Measurements from ENCODE around the gene HOXA6.

HOXA6 gene

GRCh38 chr7:27149842-27150567 lies 2.4 kb upstream of the HOXA6 start:
- no peak for DNase-seq (ENCODE audit: low spot score)

DNA sequence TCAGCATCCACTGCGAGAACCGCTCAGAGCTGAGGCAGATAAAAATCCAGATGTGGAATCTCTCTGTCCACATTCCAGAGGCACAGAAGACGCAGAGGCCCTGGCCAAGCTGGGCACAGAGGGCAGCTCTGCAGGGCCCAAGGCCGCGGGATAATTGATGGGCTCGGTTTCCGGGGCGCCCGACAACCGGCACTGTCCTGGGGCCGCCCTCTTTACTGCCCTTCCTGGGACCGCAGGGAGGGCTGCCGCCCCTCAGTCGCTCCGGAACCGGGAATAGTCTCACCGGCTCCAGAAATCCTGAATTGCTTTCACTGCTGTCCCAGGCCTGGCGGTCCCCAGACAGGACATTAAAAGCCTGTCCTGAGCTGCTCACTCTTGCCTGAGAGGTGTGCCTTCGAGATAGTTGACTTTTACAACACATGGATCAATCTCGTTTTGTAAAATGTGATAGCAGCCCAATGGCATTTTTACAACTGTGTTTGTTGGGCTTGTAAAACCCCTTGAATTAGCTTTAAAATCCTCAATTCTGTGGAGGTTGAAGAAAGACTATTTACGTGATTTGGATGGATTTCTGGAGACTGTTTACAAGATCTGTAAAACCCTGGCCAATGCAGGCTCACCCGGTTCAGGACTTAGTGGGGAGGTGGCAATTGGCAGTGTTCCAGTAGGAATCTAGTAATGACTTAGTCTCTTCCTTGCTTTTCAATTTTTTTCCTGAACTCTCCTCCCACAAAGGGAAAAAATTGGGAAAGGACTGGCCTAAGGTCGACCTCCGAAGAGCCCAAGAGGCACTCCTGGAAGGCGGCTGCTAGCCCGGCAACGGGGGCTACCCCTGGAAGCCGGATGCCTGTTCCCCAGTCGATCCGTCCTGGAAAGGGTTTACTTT lies 1.4 kb upstream of the HOXA6 start:
- DNase-seq (ENCODE audit: low spot score), result no peak

GRCh38 chr7:27148031-27148755 lies 619 bp upstream of the HOXA6 start:
- DNase-seq (ENCODE audit: low spot score), result peak; percentile 79

DNA sequence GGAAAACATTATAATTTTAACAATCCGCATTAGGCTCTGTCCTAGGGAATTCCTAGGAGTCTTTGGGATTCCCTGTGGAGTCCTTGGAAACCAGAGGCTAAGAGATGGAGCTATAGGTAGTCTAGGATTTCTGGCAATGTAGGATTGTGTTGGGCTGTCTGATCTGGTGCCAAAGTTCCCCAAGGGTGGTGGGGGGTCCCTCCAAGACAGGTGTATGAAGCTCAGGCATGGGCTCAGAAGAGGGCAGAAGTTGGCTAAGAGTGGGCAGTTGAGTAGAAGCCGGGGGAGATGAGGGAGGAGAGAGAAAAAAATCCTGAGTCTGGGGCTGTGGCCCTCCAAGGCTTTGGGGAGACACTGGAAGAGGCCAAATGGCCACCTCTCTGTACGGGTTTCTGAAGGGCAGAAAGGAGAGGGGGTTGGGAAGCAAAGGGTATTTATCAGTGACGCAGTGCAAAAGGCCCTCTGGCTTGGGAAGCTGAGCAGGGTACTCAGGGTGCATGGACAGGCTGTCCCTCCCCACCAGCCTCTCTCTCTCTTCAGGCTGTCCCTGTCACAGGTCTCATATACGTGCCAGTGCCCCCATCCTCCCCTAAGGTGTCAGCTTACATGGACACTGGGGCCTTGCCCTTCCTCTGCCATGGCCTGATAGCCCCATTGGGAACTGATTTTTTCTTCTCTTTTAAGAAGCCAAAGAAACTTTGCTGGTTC lies 929 bp downstream of the HOXA6 start:
- DNase-seq (ENCODE audit: low spot score), result no peak

- DNase-seq (ENCODE audit: low spot score), result no peak
Observed at GRCh38 chr7:27145914-27146412, 1.6 kb downstream of the HOXA6 start.

GRCh38 chr7:27145165-27145913 lies 2.2 kb downstream of the HOXA6 start:
- no peak for DNase-seq (ENCODE audit: low spot score)

DNA sequence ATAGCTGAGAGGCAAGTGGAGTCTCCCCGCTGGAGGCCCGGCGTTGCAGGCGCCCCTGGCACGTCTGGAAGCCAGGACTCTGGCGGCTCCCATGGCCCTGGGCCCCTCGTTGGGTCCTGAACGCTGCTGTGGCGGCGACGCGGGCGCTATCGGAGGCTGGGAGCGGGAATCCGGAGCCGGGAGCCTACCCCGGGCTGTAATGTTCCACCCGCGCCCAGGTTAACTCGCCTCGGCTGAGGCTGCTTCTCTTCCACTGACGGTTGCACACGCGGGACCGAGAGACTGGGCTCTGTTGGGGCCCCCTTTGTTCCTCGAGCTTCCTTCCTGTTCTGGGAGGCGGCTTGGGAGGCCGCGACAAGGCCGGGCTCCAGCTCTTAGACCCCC lies 2.8 kb downstream of the HOXA6 start:
- DNase-seq (ENCODE audit: low spot score), result no peak

- DNase-seq (ENCODE audit: low spot score), result no peak
Observed at GRCh38 chr7:27143950-27144780, 3.4 kb downstream of the HOXA6 start.

GRCh38 chr7:27143023-27143949 lies 4.3 kb downstream of the HOXA6 start, which contains the start of gene HOXA5:
TSS of gene HOXA5 (minus strand) at chr7:27143681. CDS start at chr7:27143607, 74 bp downstream.
- peak; percentile 100 for DNase-seq (ENCODE audit: low spot score)

GRCh38 chr7:27142580-27143022 lies 5.0 kb downstream of the HOXA6 start:
- no peak for DNase-seq (ENCODE audit: low spot score)

DNA sequence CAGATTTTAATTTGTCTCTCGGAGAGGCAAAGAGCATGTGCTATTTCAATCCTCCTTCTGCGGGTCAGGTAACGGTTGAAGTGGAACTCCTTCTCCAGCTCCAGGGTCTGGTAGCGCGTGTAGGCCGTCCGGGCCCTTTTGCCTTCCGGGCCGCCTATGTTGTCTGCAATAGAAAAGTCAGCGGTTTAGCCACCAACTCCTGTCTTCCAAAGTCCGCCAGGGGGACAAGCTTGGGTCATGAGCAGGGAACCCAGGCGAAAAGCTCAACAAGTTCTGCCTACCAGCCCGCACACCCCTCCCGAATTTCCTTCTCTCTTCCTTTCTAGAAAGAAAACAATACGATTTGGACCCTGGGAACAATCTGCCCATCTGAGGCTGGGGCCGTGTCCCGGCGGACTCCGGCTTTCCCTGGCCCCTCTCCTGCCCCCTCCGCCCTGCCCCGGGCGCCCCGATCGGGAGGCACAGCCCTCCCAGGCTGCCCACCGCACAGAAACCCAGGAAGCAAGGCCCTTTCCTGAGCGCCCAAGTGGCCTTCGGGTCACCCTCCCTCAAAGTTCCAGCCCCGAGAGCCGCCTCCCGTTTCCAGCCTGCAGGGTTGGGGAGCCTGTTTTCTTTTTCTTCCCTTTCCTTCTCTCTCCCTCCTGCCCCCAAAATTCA lies 5.5 kb downstream of the HOXA6 start:
- DNase-seq (ENCODE audit: low spot score), result peak; percentile 76

DNA sequence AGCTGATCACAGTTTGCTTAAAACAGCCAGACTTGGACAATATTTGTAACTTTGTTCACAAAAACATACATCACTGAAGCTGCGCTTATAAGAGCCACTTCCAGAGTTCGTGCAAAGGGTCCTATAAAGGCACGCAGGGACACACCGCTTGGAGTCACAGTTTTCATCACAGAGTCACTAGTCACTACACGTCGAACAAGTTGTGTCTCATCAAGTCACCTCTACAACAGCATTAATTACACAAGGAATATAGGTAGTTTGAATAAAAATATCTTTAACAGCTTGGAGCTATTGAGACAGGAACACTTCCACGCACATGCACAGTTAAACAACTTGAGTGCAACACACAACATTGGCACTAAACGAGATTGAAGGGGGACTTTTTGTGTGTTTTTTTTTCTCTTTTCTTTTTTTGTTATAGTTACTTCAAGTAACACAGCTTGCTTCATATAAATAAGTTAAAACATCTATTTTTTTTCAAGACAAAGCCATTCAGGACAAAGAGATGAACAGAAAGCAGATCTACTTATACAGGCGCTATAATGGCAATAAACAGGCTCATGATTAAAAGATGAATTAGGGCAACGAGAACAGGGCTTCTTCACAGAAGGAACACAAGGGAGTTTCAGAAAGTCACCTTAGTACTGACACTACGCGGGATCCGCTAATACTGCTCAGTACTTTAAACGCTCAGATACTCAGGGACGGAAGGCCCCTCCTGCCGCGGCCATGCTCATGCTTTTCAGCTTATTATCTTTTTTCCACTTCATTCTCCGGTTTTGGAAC lies 6.2 kb downstream of the HOXA6 start:
- DNase-seq (ENCODE audit: low spot score), result no peak

GRCh38 chr7:27140126-27140857 lies 7.3 kb downstream of the HOXA6 start:
- DNase-seq (ENCODE audit: low spot score), result peak; percentile 55

- DNase-seq (ENCODE audit: low spot score), result no peak
Observed at GRCh38 chr7:27139334-27140125, 8.0 kb downstream of the HOXA6 start.

GRCh38 chr7:27138985-27139333 lies 8.6 kb downstream of the HOXA6 start:
- DNase-seq (ENCODE audit: low spot score), result no peak

GRCh38 chr7:27138472-27138871 lies 9.1 kb downstream of the HOXA6 start:
- no peak for DNase-seq (ENCODE audit: low spot score)

Measured in SW480 (cell line).